OCI-LY7 (cell line): ENCODE results near the gene CHGA. TPM values are rescaled to one million over a fixed set of nuclear protein-coding genes. Genes with fewer than 3 reads are reported as not detected.

Experiments
- BruUV-seq: library from RNA; stranded (reverse); fragments of 400-500 nt; replicated peaks from 2 replicates; lab custom pipeline; 2021; lab: Mats Ljungman, UMichigan
- CTCF ChIA-PET: fragments of 300-600 bp; sonication (Branson Sonifier 250); formaldehyde crosslinking; loops from one replicate; lab custom pipeline; 2022; ENCODE audit warnings: antibody characterized with exemption; ENCODE audit not compliant: unreplicated experiment; lab: Charles Lee
- POLR2A ChIA-PET: fragments of 300-600 bp; sonication (Branson Sonifier 250); formaldehyde crosslinking; loops from one replicate; lab custom pipeline; 2022; ENCODE audit warnings: antibody characterized with exemption; lab: Charles Lee
- DNase-seq: peaks from one replicate; pipeline ENCODE4 v3.0.0-alpha.2; 2015; ENCODE audit warnings: low spot score
- H2AFZ ChIP-seq: fragments of 200-600 bp; sonication (generic), shearing (Covaris generic); 2 replicates; pipeline ENCODE4 v1.6.1; 2014; ENCODE audit warnings: mild to moderate bottlenecking, antibody characterized with exemption, low read length, moderate library complexity
- H3K27ac ChIP-seq: fragments of 200-600 bp; sonication (generic); 2 replicates; pipeline ENCODE4 v1.5.1; 2014; ENCODE audit warnings: mixed run types, low read depth, mild to moderate bottlenecking, moderate library complexity, low read length, inconsistent platforms; ENCODE audit not compliant: poor library complexity, severe bottlenecking
- H3K36me3 ChIP-seq: fragments of 200-600 bp; sonication (generic); 2 replicates; pipeline ENCODE4 v1.6.1; 2014; ENCODE audit warnings: mild to moderate bottlenecking, antibody characterized with exemption, low read length, moderate library complexity, mixed read lengths; ENCODE audit not compliant: insufficient read depth
- H3K4me1 ChIP-seq: fragments of 200-600 bp; sonication (generic); 2 replicates; pipeline ENCODE4 v1.5.1; 2014; ENCODE audit warnings: mild to moderate bottlenecking, low read length; ENCODE audit not compliant: insufficient read depth, poor library complexity, severe bottlenecking
- H3K4me2 ChIP-seq: fragments of 200-600 bp; sonication (generic); 2 replicates; pipeline ENCODE4 v1.6.1; 2014; ENCODE audit warnings: mild to moderate bottlenecking, low read length
- H3K4me3 ChIP-seq: fragments of 200-600 bp; sonication (generic); 2 replicates; pipeline ENCODE4 v1.5.1; 2014; ENCODE audit warnings: mild to moderate bottlenecking, low read depth, low read length; ENCODE audit not compliant: poor library complexity, severe bottlenecking
- H3K79me2 ChIP-seq: fragments of 200-600 bp; sonication (generic); 2 replicates; pipeline ENCODE4 v1.6.1; 2016; ENCODE audit warnings: low read depth, mild to moderate bottlenecking, low read length, moderate library complexity, mixed read lengths; ENCODE audit not compliant: insufficient read depth
- H3K9me2 ChIP-seq: fragments of 200-600 bp; sonication (generic); 2 replicates; pipeline ENCODE4 v1.6.1; 2016; ENCODE audit warnings: mild to moderate bottlenecking, low read length, mixed read lengths; ENCODE audit not compliant: insufficient read depth
- H3K9me3 ChIP-seq: fragments of 200-600 bp; sonication (generic); 2 replicates; pipeline ENCODE4 v1.6.1; 2014; ENCODE audit warnings: mild to moderate bottlenecking, mixed run types, low read length, mixed read lengths
- H4K20me1 ChIP-seq: fragments of 200-600 bp; sonication (generic); 2 replicates; pipeline ENCODE4 v1.6.1; 2014; ENCODE audit warnings: mild to moderate bottlenecking, antibody characterized with exemption, low read length, moderate library complexity, mixed read lengths; ENCODE audit not compliant: insufficient read depth
- EZH2phosphoT487 ChIP-seq: fragments of 200-600 bp; sonication (generic); IDR thresholded peaks from 2 replicates; pipeline ENCODE4 v1.6.1; 2018; ENCODE audit warnings: low read depth, borderline replicate concordance, mild to moderate bottlenecking, mixed run types, antibody characterized with exemption, low read length, moderate library complexity, mixed read lengths
- intact Hi-C: fragments of 100-400 bp; cut with micrococcal nuclease; formaldehyde crosslinking; loops from one replicate; pipeline ENCODE4 v1.10.0; 2022; ENCODE audit not compliant: unreplicated experiment
- total RNA-seq, 2 experiments: library from RNA; depleted of rRNA in 1 of 2; stranded (reverse); fragments of >200 nt in 1 of 2; shearing (Covaris generic) in 1 of 2; gene quantifications; 2 replicates each; pipeline ENCODE4 v1.2.3, GENCODE V29; 2014 to 2022
- TF ChIP-seq, protein P1 (sequence below): fragments of 200-600 bp; sonication (generic); conservative IDR thresholded peaks from 2 replicates; pipeline ENCODE4 v1.5.1; 2014; ENCODE audit warnings: mild to moderate bottlenecking, antibody characterized with exemption, low read length, moderate library complexity, mixed read lengths

The CHGA gene
- total RNA-seq, 2 experiments from 2014 or later = 0.57 TPM; not detected in 1

- H4K20me1 ChIP-seq = no peaks in the 10 kb centered on the region
- no peaks in the 10 kb centered on the region for H3K4me1 ChIP-seq
- H3K9me2 ChIP-seq = no peaks in the 10 kb centered on the region
- CTCF ChIA-PET = no interaction called here
- H3K27ac ChIP-seq = no peak overlapping the region
- H3K36me3 ChIP-seq = no peaks in the 10 kb centered on the region
- TF ChIP-seq, protein P1, sequence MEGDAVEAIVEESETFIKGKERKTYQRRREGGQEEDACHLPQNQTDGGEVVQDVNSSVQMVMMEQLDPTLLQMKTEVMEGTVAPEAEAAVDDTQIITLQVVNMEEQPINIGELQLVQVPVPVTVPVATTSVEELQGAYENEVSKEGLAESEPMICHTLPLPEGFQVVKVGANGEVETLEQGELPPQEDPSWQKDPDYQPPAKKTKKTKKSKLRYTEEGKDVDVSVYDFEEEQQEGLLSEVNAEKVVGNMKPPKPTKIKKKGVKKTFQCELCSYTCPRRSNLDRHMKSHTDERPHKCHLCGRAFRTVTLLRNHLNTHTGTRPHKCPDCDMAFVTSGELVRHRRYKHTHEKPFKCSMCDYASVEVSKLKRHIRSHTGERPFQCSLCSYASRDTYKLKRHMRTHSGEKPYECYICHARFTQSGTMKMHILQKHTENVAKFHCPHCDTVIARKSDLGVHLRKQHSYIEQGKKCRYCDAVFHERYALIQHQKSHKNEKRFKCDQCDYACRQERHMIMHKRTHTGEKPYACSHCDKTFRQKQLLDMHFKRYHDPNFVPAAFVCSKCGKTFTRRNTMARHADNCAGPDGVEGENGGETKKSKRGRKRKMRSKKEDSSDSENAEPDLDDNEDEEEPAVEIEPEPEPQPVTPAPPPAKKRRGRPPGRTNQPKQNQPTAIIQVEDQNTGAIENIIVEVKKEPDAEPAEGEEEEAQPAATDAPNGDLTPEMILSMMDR = no peak
- no peak for TF ChIP-seq EZH2phosphoT487
- POLR2A ChIA-PET = interaction anchor here (0.9 kb wide), 1 partner anchor 191 kb away, joined by 3 read pairs; no protein-coding TSS in a partner anchor
- no peaks in the 10 kb centered on the region for H3K79me2 ChIP-seq
- no peak for DNase-seq
- no peak overlapping the region for H3K4me2 ChIP-seq
- H3K4me3 ChIP-seq = no peak overlapping the region
- no TSS peak for BruUV-seq
- no peaks in the 10 kb centered on the region for H3K9me3 ChIP-seq
- intact Hi-C loops = no loop called here
- no peak overlapping the region for H2AFZ ChIP-seq
These were observed 18.6 kb downstream of the CHGA start for GRCh38 chr14:92941531-92941930.

- Histone ChIP-seq H4K20me1 (no peaks in the 10 kb centered on the region), H3K9me2 (no peaks in the 10 kb centered on the region), H3K27ac (no peak overlapping the region), H3K9me3 (no peaks in the 10 kb centered on the region), H3K79me2 (no peaks in the 10 kb centered on the region), H3K4me3 (no peak overlapping the region), H3K4me2 (no peak overlapping the region), H3K4me1 (no peaks in the 10 kb centered on the region), H2AFZ (no peak overlapping the region), H3K36me3 (no peaks in the 10 kb centered on the region)
- ChIA-PET POLR2A (interaction anchor here (0.9 kb wide), 1 partner anchor 191 kb away, joined by 3 read pairs; no protein-coding TSS in a partner anchor), CTCF (interaction anchor here (0.6 kb wide), 1 partner anchor 17 kb away, joined by 3 read pairs; no protein-coding TSS in a partner anchor)
- intact Hi-C loops = no loop called here
- TF ChIP-seq, protein P1 = no peak
- TF ChIP-seq EZH2phosphoT487 = no peak
- no peak for DNase-seq
- BruUV-seq = no TSS peak
These were observed 19.2 kb downstream of the CHGA start for GRCh38 chr14:92942136-92942535.

DNA sequence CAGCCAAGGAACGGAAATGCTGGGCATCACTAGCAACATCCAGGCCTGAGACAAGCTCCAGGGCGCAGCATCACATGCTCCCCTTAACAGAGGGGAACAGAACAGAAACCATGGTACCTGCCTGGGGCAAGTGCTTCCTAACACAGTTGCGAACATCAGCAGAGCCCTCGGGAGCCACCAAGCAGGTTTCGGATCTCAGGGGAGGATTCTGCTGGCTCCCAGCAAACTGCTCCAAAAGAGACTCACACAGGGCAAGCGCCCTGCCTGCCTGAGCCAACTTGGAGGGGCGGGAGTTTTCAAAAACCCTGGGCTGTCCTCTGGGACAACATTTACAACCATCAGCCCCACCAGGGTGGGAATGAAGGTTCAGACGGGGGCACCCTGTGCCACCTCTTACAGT is 19.6 kb downstream of the CHGA start:
- Histone ChIP-seq H3K9me2 (no peaks in the 10 kb centered on the region), H3K4me3 (no peak overlapping the region), H3K9me3 (no peaks in the 10 kb centered on the region), H3K4me1 (no peaks in the 10 kb centered on the region), H4K20me1 (no peaks in the 10 kb centered on the region), H3K79me2 (no peaks in the 10 kb centered on the region), H3K36me3 (no peaks in the 10 kb centered on the region), H2AFZ (no peak overlapping the region), H3K27ac (no peak overlapping the region), H3K4me2 (no peak overlapping the region)
- CTCF ChIA-PET = interaction anchor here (0.6 kb wide), 1 partner anchor 17 kb away, joined by 3 read pairs; no protein-coding TSS in a partner anchor
- BruUV-seq = no TSS peak
- TF ChIP-seq EZH2phosphoT487 = no peak
- TF ChIP-seq, protein P1 = no peak
- intact Hi-C loops = no loop called here
- POLR2A ChIA-PET = no interaction called here
- DNase-seq = no peak
